ENCODE results near the gene ARL6IP5.
A peak's percentile ranks its signal among the peaks of the same experiment; 100 is the strongest.

ARL6IP5 gene

GRCh38 chr3:69094467-69095205, 9.9 kb downstream of the ARL6IP5 start:
- DNase-seq (ENCODE audit: low read depth in 2 of 2) = peak; percentile 24 to 51
- no peak for TF ChIP-seq CTCF (IDR thresholded peaks at IDR 0.05; ENCODE audit: low read depth, low read length)
- no peak overlapping the region for H3K4me3 ChIP-seq (replicated peaks in 1 of 2; ENCODE audit: low read depth in 2 of 2, low read length in 2 of 2)

GRCh38 chr3:69095636-69096035, 10.9 kb downstream of the ARL6IP5 start:
- no peak overlapping the region for H3K4me3 ChIP-seq (replicated peaks in 1 of 2; ENCODE audit: low read depth in 2 of 2, low read length in 2 of 2)

GRCh38 chr3:69096299-69096698, 11.6 kb downstream of the ARL6IP5 start:
- H3K4me3 ChIP-seq (replicated peaks in 1 of 2; ENCODE audit: low read depth in 2 of 2, low read length in 2 of 2) = no peak overlapping the region
- DNase-seq (ENCODE audit: low read depth in 2 of 2) = no peak
- no peak for TF ChIP-seq CTCF (IDR thresholded peaks at IDR 0.05; ENCODE audit: low read depth, low read length)

More at GRCh38 chr3:69095636-69096035, 10.9 kb downstream of the ARL6IP5 start:
- no peak for DNase-seq (ENCODE audit: low read depth in 2 of 2)
- TF ChIP-seq CTCF (IDR thresholded peaks at IDR 0.05; ENCODE audit: low read depth, low read length) = no peak

GRCh38 chr3:69097407-69098086, 12.8 kb downstream of the ARL6IP5 start:
- no peak overlapping the region for H3K4me3 ChIP-seq (replicated peaks in 1 of 2; ENCODE audit: low read depth in 2 of 2, low read length in 2 of 2)
- DNase-seq (ENCODE audit: low read depth in 2 of 2) = no peak
- TF ChIP-seq CTCF (IDR thresholded peaks at IDR 0.05; ENCODE audit: low read depth, low read length) = no peak

GRCh38 chr3:69099576-69099975, 14.8 kb downstream of the ARL6IP5 start:
- no peak overlapping the region for H3K4me3 ChIP-seq (replicated peaks in 1 of 2; ENCODE audit: low read depth in 2 of 2, low read length in 2 of 2)
- no peak for DNase-seq (ENCODE audit: low read depth in 2 of 2)
- TF ChIP-seq CTCF (IDR thresholded peaks at IDR 0.05; ENCODE audit: low read depth, low read length) = no peak

GRCh38 chr3:69102384-69102783, 17.6 kb downstream of the ARL6IP5 start:
- H3K4me3 ChIP-seq (replicated peaks in 1 of 2; ENCODE audit: low read depth in 2 of 2, low read length in 2 of 2) = no peak overlapping the region
- no peak for DNase-seq (ENCODE audit: low read depth in 2 of 2)
- no peak for TF ChIP-seq CTCF (IDR thresholded peaks at IDR 0.05; ENCODE audit: low read depth, low read length)

All from cardiac fibroblast (primary cell).